Measurements from ENCODE around the gene CDRT4.

CDRT4 gene

GRCh38 chr17:15388356-15389041 is 78.9 kb downstream of the CDRT4 start:
- DNase-seq = no peak

- DNase-seq = no peak
These were observed 81.3 kb downstream of the CDRT4 start for GRCh38 chr17:15386083-15386482.
